HL-60/S4 treated with retinoic acid at 250 ng/mL for 4 days and 3 days (cell line): Measurements from ENCODE around the gene SYT7.

Source experiments
- in situ Hi-C: fragments of 300-500 bp; cut with MboI; formaldehyde crosslinking; loops from 2 replicates; pipeline ENCODE4 v1.7.0; 2022; ENCODE audit warnings: low sequenced_read_pairs

The SYT7 gene

DNA sequence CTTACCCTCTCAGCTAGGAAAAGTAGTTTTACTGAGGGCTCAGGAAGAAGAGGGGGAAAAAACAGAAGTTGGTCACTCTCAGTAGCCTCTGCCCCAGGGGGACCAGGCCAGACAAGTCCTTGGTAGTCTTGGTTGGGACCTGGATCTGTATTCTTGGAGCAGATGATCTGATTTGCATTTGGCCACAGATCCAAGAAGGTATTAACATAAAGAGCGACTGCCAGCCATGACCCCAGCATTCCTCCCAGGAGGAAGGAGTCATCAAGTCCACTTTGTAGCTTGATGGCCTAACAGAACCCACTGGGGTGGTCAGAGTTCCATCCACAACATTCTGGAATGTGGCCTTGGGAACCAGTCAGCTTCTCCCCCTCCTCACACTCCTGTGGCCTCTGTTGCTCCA lies 78.4 kb downstream of the SYT7 start:
- in situ Hi-C loops, result no loop called here

DNA sequence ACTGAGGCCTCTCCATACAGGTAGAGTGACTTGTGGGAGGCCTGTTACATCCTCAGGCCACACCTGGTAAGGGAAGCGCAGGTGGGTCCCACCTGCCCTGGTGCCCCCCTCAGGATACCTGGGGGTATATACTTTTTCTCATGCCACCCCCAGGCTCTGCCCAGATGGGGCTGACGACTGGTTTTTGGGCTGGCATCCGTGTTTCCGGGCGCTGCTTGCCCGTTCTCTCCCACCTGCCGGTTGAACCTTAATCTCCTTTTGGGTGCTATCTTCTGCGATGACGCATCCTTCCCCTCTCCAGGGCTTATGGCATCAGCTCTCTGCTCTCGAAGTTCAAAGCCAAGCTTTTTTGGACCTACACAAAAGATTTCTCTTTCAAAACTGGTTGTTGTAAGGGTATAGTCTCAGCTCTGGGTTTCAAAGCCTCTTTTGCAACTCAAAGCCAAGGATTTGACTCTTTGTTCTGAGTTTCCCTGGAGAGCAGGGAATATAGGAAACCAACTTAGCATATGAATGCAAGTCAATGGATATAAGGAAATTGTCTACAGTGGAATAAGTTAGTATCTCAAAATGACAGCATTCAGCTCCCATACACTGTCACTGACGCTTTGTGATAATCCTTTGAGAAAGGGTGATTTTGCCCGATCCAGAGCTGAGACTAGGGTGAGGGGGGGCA lies 80.9 kb downstream of the SYT7 start:
- in situ Hi-C loops, result no loop called here

DNA sequence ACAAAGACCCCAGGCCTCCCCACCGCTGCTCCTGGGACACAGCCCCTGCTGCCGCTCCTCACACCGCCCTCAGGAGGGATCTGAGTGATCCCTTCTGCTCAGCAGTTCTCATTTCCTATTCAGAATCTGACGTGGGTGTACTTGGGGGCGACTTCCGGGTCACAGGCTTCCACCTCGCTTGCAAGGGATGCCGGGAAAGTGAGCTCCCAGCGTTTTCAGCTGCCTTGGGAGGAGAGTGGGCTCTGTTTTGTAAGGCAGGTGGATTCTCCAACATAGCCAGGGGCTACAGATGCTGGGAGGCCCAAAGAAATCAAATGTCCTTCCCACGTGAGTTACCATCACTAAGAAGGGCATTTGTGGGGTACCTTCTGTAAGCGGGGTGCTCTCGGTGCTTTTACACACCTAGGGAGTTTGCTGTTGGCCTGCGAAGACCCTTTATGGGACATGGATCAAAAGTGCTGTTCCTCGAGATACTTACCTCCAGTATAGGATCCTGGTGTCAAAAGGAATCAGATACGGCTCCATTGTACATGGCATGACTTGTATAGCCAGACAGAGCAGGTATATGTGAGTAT lies 82.0 kb downstream of the SYT7 start:
- in situ Hi-C loops, result no loop called here

DNA sequence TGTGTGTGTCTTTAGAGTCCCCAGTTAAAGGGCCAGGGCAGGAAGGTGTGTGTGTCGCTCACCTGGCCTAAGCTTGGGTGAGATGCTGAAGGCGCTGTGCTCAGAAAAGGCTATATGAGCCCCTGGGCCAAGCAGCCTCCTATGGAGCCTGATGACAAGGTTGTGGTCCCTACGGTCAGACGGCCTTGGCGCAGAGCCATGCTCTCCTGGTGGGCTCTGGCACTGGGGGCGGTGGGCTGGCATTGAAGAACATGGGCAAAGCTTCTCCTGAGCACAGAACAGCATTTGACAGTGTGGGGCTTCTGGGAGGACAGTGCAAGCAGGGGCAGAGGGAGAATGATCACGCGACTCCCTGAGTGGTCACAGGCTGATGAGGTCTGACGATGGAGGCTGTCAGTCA lies 83.0 kb downstream of the SYT7 start:
- in situ Hi-C loops, result no loop called here

DNA sequence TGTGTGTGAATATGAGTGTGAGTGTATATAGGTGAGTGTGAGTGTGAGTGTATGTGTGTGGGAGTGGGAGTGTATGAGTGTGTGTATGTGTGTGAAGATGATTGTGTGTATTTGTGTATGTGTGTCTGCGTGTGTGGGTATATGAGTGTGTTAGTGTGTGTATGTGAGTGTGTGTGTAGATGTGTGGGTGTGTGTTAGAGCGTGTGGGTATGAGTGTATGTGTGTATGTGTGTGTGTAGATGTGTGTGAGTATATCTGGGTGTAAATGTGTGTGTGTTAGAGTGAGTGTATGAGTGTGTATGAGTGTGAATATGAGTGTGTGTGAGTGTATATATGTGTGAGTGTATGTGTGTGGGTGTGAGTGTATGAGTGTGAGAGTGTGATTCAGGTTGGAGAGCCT lies 83.4 kb downstream of the SYT7 start:
- in situ Hi-C loops, result no loop called here

DNA sequence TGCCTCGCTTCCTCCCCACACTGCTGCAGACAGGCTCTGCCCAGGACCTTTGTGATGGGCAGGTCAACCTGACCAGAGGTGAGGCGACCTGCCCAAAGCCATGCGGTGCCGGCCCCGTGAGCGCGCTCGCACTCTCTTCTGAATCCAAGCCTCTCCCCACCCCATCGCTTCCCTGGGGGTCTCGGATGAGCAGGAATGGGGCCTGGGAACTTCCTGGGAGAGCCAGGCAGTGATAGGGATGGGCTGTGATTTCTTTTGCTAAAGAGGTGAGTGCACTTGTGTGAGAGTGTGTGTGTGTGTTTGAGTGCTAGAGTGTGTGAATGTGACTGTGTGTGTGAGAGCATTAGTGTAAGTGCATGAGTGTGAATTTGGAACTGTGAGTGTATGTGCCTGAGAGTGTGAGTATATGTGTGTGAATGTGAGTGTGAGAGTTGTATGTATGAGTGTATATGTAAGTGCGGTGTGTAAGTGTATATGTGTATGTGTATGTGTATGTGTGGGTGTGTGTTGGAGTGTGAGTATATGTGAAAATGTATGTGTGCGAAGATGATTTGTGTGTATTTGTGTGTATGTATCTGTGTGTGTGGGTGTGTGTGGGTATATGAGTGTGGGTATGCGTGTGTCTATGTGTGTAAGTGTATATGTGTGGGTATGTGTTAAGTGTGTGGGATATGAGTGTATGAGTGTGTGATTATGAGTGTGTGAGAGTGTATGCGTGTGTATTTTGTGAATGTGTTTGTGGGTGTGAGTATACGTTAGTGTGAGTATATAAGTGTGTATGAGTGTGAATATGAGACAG lies 84.1 kb downstream of the SYT7 start:
- in situ Hi-C loops, result no loop called here

DNA sequence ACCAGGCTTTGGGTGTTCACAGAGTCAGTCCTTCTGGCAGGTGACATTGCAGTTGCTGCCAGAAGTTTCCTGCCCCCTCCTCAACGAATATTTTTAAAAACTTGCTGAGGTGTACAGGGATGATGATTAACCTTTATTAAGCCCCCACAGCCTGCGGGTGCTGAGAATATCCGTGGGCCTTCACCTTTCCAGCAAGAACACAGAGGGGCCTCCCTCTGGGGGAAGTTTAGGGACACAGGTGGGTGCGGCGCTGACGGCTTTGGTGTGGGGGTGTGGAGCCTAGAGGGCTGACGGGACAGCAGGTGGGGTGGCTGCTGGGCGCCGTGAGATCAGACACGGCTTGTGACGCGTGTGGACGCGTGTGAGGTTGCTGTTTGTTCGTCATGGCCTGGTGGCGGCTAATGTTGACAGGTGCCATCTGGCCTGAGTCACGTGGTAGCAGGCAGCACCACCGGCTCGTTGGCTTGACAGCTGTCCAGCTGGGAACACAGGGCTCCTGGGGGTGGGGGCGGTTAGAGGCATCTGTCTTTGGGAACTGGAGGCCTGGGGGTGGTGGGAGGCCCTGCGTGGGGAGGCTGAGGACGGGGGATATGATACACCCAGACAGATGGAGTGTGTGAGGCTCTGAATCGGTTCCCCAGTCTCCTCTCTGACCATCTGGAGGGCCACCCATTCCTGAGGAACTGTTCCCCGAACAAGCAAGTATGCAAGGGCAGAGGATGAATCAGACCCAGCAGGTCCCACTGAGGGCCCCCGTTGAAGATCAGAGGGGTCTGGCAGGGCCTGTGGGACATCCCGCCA lies 84.9 kb downstream of the SYT7 start:
- in situ Hi-C loops, result no loop called here

DNA sequence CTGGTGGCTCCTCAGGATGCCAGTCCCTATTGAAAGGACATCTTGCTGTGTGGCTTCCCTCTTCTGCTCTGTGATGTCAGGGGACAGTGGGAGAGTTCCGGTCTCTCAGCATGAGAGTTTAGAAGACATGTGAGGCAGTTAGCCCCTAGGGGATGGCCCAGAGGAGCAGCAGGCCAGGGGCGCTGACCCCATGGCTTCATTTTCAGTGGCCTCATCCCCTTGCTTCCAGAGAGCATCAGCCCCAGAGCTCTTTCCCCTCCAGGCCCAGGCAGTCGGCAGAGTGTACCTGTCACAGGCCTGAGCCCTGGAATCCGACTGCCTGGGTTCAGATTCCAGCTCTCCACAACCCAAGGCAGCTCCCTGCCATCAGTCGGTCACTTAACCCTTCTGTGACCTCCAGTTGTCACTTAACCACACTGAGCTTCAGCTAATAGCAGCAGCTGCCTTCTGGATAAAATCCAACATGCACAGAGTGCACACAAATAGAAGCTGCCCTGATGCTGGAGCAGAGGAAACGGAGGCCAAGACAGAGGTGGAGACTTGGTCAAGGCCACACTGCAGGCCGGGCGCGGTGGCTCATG lies 86.4 kb downstream of the SYT7 start:
- in situ Hi-C loops, result no loop called here

DNA sequence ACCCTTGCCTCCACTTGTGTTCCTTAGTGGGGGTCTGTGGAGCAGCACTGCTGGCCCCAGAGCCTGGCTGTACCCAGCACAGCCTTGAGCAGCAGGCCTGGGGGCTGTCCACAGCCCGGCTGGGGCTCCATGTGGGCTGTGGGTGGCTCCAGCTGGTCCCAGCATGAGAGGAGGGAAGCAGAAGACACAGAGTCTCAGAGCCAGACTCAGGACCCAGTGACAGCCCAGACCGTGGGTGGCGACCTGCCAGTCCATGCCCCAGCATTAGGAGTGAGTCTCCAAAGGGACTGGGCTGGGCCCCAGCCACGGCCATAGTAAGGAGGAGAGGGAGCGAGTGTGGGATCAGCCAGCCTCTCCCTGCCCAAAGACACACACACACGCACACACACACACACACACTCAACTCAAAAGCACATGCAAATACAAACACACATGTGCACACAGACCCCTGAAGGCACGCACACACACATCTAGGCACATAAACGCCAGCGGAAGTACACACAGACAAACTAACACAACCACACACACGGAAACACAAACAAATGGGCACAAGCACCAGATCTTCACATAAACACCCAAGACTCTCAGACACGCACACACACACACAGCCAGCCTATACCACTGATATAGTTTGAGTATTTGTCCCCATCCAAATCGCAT lies 89.0 kb downstream of the SYT7 start:
- in situ Hi-C loops, result no loop called here

DNA sequence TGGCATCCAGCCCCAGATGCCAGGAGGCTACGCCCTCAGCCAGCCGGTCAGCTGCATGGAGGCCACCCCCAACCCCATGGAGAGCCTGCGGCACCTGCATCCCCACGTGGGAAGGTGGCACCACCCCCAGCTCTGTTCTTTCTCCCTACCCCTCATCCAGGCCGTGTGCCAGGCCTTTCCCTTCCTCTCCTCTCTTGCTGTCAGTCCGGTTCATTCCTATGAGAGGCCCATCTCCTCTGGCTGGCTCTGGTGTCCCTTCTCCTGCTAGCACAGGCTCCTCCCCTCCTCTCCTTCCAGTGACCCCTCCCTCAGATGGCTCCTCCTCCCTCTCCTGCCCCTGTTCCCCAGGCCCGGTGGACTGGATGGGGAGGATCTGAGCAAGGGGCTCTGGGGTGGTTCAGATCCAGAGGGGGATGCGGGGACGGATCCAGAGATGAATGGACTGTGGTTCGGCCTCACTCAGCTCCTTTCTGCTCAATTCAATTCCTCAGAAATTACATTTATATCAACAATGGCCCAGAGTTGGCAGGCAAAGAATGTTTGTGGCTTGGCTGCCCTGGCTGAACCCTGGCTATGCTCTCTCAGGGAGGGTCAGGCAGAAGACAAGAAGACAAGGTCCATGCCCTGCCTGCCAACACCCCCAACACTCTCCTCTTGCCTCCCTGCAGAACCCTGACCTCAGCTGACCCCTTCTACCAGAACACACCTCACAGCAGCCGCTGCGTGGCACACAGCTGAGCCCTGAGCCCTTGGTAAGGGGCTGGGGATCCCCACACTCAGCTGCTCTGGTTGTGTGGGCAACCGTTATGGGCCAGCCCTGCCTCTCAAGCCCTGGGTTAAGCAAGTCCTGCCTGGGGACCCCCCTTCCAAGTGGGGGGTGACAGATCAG lies 90.8 kb downstream of the SYT7 start:
- in situ Hi-C loops, result no loop called here

DNA sequence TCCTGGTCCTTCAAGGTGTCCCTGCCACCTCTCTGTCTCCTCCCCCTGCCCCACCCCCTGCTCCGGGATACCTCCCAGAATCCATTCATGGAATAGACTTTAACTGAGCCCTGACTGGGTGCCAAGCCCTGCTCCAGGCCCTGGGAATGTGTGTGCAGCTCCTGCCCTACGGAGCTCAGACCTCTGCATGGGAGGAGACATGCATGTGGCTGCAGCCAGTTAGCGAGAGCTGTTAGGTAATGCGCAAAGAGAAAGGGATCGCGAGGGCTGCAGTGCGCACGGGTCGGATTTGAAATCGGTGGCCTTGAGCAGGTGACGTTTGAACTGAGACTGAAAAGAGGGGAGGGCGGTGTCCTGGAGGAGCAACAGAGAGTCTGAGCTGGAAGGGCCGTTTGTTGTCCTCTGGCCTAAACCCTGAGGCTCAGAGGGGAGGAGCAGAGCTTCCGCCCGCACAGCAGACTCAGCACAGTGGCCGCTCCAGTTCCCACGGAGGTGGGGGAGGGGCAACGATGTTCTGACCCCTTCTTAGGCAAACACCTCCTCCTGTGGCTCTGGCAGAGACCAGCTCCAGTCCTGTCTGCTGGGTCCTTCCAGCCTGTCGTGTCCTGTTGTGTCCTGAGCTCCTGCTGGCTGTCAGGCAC lies 92.1 kb downstream of the SYT7 start:
- in situ Hi-C loops, result no loop called here

DNA sequence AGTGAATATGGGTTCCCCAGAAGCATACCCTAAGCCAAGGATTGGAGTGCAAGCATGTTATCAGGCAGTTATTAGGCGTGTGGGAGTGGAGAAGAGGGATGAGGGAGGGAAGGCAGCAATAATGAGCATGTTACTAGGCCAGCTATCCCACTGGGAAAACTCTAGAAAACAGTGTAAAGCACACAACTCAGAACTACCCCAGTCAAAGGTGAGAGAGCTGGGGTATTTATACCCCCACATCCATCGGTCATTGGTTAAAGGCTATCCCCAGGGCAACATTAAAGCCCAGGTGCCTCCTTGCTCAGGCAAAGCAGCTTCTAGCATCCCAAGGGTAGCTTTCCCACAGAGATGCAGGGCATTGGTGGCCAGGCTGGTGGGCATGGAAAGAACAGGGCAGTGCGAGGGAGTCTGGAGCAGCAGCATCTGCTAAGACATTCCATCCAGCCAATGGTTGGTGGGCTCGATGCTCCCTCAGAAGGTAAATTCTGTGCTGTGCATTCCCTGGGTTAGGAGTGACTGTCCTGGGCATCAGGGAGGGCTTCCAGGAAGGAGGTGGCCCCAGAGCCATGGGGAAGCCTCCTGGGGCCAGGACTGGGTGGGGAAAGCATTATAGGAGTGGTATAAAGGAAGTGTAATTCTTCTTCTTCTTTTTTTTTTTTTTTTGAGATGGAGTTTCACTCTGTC lies 93.4 kb downstream of the SYT7 start:
- in situ Hi-C loops, result no loop called here

DNA sequence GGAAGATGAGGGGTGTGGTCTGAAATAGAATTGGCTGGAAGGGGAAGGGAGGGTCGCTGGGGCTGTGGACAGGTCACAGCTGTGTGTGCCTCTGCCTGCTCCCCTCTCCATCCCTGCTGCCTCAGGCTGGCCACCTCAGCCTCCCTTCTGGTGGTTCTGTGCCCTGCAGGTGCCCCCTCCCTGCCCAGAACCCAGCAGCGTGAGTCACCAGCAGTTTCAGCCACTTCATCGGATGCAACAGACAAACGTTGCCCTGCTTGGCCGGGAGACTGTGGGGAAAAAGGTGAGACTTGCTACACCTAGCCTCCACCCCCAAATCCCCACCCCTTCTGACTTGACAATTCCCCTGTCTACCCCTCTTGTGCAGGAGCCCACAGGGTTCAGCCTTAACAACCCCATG lies 94.1 kb downstream of the SYT7 start:
- in situ Hi-C loops, result no loop called here

DNA sequence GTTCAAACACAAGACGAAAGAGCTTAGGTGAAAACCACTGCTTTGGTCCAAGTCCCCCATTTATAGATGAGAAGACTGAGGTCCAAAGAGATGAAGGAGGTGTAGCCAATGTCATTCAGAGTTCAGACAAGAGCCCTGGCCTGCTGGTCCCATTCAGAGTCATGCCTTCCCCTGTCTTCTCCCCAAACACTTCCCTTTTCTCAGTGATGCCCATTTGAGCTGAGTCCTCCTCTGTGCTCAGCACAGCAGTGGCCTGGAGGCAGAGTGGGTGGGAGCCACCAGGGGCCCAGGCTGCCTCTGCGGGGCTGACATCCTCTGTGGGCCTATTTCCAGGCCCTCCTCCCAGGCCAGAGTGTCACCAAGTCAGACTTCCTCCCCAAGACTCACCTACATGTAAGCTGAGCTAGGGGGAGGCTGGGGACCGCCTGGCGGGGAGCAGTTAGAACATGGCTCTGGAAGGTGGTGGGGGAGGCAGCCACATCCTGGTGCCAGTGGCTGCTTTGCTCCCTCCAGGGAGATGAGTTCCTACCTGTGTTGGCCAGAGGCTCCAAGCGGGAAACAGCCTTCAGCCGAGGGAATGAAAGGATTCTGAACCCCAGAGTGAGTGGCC lies 94.8 kb downstream of the SYT7 start:
- in situ Hi-C loops, result no loop called here

DNA sequence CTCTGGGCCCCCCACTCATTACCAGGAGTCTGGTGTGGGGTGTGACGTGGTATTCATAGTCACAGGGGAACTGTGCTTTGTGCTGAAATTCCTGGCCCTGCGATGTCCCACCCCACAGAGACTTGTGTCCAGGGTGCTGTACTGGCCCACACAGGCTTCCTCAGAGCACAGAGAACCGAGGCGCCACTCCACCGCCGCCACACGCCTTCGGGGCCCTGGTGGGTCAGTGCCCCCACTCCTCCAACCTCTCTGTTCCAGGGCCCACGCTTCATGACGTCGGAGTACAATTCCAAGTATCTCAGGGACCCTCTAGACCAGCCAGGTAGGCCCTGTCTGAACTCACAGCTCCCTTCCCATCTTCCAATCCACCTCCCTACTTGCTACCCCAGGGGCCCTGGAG lies 95.8 kb downstream of the SYT7 start:
- in situ Hi-C loops, result no loop called here

DNA sequence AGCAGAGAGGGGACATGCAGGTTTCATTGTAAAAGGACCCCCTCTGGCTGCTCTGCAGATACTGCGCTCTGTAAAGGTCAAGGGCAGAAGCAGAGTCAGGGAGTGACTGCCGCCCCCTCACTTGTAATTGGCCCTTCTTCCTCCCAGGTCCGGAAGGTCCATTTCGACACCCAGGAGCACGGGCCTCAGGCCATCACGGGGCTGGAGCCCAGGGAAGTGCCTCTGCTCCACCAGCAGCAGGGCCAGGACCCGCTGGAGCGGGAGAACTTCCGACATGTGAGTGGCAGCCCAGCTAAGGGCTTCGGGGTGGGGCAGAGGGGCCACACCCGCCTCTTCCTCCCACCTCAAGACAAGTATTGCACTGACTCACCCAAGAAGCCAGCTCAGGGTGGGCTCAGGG lies 96.3 kb downstream of the SYT7 start:
- in situ Hi-C loops, result no loop called here

DNA sequence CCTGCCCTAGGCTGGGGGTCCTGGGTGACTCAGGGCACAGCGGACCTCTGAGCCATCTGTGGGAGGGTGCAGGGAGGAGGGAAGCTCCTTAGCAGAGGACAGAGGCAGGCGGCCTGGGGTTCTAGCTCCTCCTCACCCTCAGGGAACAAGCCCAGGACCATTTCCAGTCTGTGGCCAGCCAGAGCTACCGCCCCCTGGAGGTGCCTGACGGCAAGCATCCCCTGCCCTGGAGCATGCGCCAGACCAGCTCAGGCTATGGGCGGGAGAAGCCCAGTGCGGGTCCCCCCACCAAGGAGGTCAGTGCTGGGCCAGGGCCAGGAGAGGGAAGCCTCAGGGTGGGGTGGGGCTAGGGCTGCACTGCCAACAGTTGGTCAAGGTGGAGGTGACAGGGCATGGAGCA lies 98.4 kb downstream of the SYT7 start:
- in situ Hi-C loops, result no loop called here

DNA sequence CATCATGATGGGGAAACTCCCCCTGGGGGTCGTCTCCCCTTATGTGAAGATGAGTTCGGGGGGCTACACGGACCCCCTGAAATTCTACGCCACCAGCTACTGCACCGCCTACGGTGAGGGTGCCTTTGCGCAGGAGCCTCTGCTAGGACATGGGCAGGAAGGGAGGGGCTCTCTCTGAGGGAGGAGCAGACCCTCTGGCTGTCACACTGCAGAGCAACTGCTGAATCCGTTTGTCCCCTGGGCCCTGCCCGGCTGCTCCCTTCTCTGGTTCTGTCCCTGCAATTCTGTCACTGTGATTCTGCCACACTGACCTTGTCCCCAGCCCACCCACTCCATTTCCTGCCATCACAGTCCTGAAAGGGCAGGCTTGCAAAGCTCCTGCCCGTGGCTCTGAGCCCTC lies 99.1 kb downstream of the SYT7 start:
- in situ Hi-C loops, result no loop called here
